Activated CD8-positive, alpha-beta memory T cell treated with anti-CD3 and anti-CD28 coated beads for 24 hours (primary cell): ENCODE results near the gene GTF2F1.
"Not testable (repeated sequence)": the region's sequence is repeated elsewhere in the genome, so short reads cannot be mapped to it uniquely, and the experiment has no call there.

ENCODE experiments used
- DNase-seq: peaks from one replicate; pipeline ENCODE4 v3.0.0-alpha.2; 2020

GTF2F1 gene

GRCh38 chr19:6417713-6418561 lies 25.0 kb upstream of the GTF2F1 start:
- DNase-seq: no peak

- DNase-seq: no peak
Measured at GRCh38 chr19:6416658-6417405, 23.9 kb upstream of the GTF2F1 start.

DNA sequence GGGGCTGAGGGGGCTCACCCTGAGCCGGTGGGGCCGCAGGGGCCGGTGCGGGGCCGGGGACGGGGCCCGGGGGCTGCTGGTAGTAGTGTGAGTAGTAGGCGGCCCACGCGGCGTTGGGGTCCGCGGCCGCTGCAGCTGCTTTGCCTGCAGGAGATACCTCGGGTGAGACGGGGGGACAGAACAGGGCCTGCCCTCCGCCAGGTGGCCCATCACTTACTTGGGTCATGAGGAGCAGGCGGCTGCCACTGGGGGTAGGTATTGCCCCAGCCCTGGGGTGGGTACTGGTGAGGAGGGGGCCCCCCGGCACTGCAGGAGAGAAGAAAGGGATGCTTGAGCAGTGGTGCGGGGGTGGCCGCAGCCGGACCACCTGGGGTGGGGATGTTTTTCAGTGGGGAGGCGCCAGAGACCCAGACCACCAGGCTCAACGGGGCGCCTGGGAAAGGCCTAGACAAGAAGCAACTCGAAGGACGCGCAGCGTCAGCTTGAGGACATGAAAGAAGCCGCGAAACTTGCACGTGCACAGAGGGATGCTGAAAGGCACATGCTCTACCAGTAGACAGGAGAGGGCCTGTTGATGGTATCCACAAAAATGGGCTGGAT lies 22.7 kb upstream of the GTF2F1 start:
- no peak for DNase-seq

- DNase-seq: peak; percentile 56
Measured at GRCh38 chr19:6414793-6415590, 22.0 kb upstream of the GTF2F1 start.

DNA sequence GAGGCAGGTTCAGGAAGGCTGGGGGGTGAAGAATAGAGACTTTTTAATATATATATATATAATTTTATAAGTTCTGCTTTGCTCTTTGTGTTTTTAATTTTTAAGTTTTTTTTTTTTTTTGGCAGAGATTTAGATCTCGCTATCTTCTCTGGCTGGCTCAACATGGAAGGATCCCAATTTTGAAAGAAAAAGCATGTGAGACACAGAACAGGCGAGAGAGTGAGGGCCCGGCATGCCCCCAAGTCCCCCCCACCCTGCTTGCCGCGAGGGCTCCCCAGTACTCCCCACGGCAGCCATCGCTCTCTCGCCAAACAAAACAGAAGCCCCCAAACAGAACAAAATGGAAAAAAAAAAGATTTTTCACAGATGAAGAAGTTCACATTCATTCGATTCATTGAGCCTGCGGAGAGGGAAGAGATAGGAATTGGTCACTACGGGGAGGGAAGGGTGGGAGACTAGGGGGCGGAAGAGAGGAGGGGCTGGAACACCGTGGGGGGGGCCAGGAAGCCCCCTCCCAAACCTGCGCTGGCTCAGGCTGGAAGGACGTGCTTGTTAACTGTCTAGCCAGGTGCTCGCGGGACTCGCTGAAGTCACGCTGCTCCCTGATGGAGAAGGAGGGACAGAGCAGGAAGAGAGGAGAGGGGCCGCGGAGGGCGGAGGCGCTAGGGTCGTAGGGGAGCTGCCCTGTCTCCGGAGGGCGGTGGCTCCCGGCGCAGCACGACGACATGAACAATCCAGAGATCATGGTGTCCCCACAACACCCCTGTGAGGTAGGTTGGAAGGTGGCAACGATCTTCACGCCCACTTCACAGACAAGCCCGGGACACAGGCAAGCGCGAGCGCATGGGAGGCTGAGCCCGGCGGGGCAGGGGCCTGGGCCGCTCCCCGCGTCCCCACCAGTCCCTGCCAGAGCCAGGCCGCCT lies 21.0 kb upstream of the GTF2F1 start:
- DNase-seq: no peak

GRCh38 chr19:6413291-6413690 lies 20.3 kb upstream of the GTF2F1 start:
- no peak for DNase-seq

- DNase-seq: peak; percentile 78
Measured at GRCh38 chr19:6412447-6413091, 19.6 kb upstream of the GTF2F1 start.

- no peak for DNase-seq
Measured at GRCh38 chr19:6412061-6412446, 19.1 kb upstream of the GTF2F1 start.

- DNase-seq: no peak
Measured at GRCh38 chr19:6409346-6409745, 16.4 kb upstream of the GTF2F1 start.

GRCh38 chr19:6406401-6406800 lies 13.4 kb upstream of the GTF2F1 start:
- no peak for DNase-seq

- DNase-seq: no peak
Measured at GRCh38 chr19:6402837-6403608, 10.1 kb upstream of the GTF2F1 start.

- DNase-seq: no peak
Measured at GRCh38 chr19:6402058-6402457, 9.1 kb upstream of the GTF2F1 start.

- DNase-seq: not testable (repeated sequence)
Measured at GRCh38 chr19:6400062-6400944, 7.3 kb upstream of the GTF2F1 start.

DNA sequence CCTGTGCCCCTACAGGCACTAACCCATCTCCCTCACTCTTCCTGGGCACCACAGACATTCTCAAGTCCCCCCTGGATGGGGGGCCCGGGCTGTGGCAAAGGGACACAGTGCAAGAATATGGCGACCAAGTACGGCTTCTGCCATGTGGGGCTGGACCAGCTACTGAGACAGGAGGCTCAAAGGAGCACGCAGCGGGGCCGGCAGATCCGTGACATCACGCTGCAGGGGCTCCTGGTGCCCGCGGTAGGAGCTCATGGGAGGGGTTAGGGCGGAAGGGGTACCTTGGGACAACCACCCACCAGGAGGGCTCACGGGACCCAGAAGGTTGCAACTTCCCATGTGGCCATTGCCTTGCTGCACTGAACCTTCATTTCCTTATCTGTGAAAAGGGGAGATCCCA lies 3.3 kb upstream of the GTF2F1 start:
- DNase-seq: peak; percentile 54

GRCh38 chr19:6394831-6395230 lies 1.9 kb upstream of the GTF2F1 start:
- no peak for DNase-seq

GRCh38 chr19:6393983-6394412 lies 1.0 kb upstream of the GTF2F1 start:
- DNase-seq: no peak

DNA sequence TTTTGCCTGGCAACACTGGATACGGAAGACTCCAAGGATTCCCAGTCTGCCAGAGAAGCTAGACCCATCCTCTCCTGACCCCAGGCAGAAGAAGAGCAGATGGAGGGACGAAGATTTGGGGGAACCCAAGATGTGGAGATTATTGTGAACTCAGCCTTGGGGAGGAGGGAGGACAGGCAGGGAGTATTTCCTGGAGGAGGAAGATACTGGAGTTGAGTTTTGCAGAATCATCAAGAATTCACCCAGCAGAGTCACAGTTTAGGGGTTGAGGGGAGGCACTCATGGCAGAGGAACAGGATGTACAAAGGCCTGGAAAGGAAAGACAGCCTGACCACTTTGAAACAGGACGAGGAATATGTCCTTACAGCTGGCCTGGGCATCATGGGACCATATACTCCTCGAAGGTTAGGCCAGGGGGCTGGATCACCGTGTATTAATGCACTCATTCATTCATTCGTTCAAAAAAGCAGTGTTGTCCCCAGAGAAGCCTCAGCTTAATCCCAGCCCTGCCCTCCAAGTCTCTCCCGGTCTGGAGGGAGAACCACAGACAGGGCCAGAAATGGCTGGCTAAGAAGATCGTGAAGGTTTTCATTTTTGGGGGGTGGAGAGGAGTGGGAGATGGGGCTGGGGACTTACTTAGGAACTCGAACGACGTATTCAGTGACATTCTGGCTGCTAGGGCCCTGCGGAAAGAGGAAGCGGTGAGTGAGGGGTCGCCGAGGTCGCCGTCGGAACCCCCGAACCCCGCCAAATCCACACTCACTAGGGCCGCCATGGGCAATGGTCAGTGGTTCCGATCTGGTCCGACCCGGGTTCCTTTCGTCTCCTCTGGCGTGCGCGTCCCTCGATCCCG lies 517 bp downstream of the GTF2F1 start:
- no peak for DNase-seq

DNA sequence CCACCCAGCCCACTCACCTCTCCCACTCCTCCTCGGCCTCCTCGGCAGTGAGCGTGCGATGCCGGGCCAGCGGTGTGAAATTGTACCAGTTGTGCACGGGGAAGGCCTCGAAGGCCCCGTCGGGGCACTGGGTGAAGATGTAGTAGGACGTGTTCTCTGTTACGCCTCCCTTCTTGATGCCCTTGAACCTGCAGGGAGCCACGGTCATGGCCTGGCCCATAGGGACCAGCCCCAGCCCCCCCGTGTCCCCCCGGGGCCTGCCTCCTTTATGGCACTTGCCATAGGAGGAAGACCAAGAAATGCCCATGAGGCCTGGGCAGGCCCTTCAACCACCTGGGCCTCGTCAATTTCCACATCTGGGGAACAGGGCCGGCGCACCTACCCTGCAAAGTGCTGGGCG lies 5.6 kb downstream of the GTF2F1 start:
- DNase-seq: no peak
